CD4-positive, alpha-beta T cell treated with Interleukin-1 beta for 1 hour (primary cell): Measurements from ENCODE around the gene GPR158.

Experiments used
- DNase-seq, 2 donors: peaks; one replicate each; pipeline ENCODE4 v3.0.0-alpha.2; 2020 to 2022

GPR158 gene

DNA sequence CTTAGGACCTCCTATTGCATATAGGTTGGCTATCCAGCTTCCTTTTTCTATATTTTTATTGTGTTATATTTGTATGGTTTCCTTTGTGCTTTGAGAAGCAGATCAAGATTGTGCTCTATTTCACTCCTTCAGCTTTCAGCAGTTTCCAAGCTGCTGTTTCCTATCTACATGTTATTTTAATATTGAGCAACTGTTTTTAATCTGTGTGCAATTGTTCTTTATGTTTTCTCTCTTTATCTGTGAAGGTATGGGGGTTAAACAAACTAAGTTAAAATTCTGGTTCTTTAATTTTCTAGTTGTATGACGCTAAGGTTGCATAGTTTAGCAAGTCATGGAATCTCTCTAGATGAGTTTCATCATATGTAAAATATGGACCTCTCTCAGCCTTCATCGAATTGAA, 251.0 kb downstream of the GPR158 start:
- no peak for DNase-seq

DNA sequence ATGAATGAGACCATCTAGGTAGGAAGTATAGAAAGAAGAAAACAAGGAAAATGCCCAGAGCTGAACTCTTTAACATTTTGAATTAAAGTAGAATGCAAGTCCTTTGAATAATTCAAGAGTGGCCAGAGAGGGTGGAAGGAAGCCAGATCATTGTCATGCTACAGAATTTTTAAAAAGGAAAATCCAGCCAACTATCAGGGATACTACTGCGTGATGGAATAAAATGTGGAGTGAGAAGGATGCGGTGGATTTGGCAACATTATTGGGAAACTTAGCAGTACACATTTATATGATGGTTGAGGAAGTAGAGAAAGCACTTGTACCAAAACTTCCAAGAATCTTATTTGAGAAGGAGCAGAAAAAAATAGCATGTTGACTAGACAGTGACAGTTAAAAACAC, 261.6 kb downstream of the GPR158 start:
- no peak for DNase-seq

DNA sequence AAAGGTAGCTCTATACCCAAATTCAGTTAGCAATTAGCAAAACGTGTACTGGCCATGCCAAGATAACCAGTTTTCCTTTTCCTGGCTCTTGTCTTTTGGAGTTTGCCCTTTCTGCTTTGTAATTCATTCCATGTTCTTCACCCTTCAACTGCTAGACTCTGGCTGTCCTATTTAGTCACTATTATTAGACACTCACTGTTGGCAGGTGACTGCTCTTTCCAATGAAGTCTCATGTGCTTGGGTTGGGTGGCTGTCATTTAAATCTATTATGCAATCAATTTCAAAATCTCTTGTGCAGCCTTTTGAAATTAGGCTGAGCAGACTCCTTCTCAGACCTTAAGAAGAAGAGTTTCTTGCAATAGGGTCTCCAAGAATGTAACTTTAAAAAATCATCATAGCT, 266.5 kb downstream of the GPR158 start:
- DNase-seq, result no peak

- DNase-seq, result no peak
Observed at GRCh38 chr10:25444266-25444665, 269.5 kb downstream of the GPR158 start.

- DNase-seq, result no peak
Observed at GRCh38 chr10:25451401-25451800, 276.6 kb downstream of the GPR158 start.

DNA sequence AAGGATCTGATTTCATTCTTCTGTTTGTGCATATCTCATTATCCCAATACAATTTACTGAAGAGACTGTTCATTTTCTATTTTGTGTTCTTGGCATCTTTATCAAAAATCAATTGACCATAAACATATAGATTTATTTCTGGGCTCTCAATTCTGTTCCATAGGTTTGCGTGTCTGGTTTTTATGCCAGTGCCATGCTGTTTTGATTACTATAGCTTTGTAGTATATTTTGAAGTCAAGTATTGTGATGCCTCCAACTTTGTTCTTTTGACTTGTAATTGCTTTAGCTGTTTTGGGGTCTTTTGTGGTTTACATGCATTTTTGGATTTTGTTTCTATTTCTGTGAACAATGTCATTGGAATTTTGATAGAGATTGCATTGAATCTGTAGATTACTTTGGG, 278.8 kb downstream of the GPR158 start:
- no peak for DNase-seq

GRCh38 chr10:25455980-25456567, 281.3 kb downstream of the GPR158 start:
- DNase-seq, result no peak

DNA sequence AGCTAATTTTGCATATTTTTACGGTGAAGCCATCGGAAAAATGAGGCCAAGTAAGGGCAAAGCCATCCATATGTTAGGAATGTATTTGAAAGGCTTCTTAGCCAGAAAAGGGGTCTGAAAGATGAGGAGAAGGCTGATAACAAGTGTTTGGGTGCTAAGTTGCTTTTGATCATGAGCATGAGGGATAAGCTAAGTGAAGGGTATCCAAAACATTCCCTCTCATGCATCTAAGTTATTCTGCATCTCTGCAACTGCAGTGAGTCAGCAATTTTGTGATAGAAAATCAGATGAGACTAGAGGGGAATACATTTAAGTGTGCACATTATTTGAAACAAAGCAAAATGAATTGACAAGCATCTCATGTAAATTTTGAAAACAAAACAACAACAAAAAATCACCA, 282.8 kb downstream of the GPR158 start:
- no peak for DNase-seq

DNA sequence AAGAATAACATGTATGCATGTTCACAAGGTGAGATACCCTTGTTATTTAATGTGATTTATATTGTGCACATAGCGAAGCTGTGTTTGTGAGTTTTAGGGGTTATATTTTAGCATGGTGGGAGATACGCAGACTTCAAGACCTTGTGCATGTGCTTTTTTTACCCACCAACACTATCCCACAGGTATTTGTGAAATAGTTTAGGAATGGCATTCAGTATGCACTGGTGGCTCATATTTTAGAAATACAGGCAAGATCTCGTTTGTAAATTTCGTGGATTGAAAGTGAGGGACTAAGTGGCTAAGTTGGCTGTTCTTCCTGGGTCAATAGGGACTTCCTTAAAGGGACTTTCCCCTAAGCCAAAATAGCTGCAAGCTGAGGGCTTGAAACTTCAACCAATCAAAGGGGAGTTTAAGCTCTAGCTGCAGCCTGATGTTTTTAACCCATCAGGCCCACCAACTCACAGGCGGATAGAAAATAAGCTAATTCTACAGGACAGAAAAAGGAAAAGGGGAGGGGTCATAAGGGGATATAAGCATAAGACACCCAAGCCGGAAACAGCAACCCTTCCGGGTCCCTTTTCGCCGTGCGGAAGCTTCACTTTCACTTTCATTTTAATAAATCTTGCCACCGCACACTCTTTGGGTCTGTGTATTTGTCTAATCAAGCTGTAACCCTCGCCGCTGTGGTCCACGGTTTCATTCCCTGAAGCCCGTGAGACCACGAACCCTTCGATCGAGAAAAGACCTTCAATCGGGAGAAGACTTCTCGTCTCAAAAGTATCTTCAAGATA, 291.0 kb downstream of the GPR158 start:
- DNase-seq, result no peak

GRCh38 chr10:25467881-25468280, 293.1 kb downstream of the GPR158 start:
- no peak for DNase-seq

DNA sequence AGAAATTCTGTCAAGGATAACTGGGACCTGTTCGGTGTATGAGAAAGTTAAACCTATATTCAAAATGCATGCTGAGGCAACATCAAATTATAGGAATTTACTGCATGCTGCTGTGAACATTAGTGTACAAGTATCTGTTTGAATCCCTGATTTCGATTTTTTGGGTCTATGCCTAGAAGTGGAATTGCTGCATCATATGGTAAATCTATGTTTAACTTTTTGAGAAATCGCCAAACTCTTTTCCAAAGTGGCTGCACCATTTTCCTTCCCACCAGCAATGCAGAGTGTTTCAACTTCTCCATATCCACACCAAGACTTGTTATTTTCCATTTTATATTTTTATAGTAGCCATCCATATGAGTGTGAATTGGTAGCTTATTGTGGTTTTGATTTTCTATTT, 306.7 kb downstream of the GPR158 start:
- no peak for DNase-seq

- no peak for DNase-seq
Observed at GRCh38 chr10:25483999-25484398, 309.2 kb downstream of the GPR158 start.

DNA sequence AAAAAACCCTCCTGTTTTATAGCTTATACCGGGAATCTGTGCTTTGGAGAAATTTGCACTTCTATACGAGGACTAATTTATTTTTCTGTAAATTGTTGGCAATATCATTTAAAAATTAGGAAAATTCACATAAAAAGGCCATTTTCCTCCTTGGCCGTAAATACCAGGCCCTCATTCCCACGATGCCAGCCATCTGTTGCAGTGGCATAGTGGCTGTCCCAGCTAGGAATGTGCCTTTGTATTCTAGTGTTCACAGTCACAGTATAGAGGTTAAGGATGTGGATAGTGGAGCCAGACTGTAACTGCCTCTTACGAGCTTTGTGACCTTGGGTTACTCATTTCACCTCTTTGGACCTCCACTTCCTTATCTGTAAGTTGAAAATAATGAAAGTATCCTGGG, 312.5 kb downstream of the GPR158 start:
- DNase-seq, result no peak

GRCh38 chr10:25492040-25492439, 317.2 kb downstream of the GPR158 start:
- no peak for DNase-seq

GRCh38 chr10:25492680-25493079, 317.9 kb downstream of the GPR158 start:
- DNase-seq, result no peak

GRCh38 chr10:25493122-25493893, 318.5 kb downstream of the GPR158 start:
- DNase-seq, result no peak

DNA sequence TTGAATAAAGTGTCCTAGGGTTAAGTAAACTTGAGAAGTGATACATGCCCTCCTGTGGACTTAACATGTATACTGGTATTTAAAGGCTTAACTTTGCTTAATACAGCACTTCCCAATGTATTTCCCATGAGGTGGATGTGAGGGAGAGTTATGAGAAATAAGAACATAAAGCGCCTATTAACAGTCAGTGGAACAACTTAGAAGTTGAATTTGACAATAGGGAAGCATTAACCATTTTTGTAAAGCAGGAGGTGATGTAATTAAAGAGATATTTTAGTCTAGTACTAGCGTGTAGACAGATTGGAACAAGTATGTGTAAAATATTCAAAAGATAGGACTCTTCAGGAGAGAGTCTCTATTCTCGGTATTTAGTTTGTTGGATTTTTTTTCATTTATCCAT, 322.4 kb downstream of the GPR158 start:
- no peak for DNase-seq

DNA sequence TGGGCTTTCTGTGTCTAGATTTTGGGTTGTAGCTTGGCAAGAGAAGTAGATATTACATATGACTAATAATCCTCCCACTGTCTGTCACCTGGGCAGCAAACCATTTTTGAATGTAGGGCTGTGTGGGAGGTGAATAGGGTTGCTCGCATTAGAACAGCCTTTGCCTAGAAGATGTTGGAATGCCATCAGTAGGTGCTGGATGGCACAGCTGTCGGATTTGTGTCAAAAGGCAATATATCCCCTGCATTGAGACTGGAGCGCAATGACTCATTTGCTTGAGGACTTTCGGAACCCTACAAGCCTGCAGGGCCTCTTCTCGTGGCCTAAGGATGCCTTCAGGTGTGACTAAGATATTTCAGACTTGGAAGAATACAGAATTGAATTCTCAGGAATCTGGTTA, 323.8 kb downstream of the GPR158 start:
- DNase-seq, result no peak

DNA sequence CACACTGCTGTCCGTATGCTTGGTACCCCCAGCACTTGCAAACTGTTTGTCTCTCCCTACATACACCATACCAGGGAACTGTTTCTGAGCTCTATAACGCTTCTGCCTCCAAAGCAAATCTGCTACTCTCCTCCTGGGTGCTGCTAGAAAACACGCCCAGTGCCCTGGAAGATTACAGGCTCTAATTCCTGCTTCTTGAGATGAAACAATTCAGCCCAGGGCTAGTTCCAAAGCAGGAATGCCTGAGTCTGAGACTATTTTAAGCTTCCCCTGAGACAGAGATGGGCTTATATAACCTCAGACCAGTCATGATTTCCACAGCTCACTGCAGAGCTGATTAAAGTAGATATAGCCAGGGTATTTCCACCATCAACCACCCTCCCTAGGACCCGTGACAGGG, 327.1 kb downstream of the GPR158 start:
- DNase-seq, result no peak

DNA sequence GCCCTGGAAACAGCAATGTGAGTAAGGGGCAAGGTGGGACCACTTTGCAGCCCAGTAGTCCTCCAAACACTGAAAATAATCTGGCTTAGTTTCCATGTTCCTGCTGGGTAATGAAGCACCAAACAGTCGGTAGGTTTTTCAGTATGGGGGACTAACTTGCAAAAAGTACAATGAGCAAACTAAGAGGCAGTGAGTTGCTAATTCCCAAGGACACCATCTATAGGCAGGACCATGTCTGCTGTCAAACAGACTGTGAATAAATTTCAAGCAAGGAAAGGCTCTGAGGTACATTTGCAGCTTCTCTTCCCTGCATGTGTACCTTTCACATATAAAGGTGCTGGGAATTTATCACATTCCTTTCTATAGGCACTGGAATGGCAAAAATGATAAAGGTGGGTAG, 327.7 kb downstream of the GPR158 start:
- DNase-seq, result no peak

GRCh38 chr10:25504306-25504705, 329.5 kb downstream of the GPR158 start:
- no peak for DNase-seq

DNA sequence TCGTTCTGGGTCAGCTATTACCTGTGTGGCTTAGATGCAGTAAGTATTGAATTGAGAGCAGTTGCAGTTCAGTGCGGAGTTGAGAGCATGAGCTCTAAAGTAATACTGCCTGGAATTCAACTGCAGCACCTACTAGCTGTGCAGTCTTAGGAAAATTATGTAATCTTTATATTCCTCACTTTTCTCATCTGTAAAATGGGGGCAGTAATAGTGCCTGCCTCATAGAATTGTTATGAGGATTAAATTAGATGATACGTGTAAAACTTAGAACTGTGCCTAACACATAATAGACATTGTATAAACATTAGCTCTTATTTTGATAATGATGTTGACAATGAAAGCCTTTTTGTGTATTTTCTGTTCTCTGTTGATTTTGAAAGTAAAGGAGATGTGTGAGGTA, 330.0 kb downstream of the GPR158 start:
- no peak for DNase-seq

- no peak for DNase-seq
Observed at GRCh38 chr10:25505466-25505865, 330.7 kb downstream of the GPR158 start.

DNA sequence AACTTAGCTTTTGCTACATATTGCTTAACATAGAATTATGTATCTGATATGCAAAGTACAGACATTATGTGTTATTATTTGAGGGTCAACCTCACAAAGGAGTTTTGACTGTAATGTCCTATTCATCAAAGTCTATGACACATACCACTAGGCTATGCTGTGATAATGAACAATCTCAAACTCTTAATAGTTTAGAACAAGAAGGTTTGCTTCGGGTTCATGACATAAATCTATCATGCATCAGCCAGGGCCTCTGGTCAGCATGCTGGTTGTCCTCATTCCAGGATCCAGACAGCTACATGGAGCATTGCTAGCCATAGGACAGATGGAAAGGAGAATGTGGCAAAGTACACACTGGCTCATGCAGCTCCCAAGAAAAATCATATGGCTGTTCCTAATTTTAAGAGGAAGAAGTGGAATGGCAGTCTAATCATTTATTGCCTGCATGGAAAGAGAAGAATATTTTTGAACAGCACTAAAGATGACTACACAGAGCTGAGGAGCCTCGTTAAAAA, 332.1 kb downstream of the GPR158 start:
- DNase-seq, result no peak
